HG03460 (cell line): ENCODE measurements around the gene XAB2.

Experiments used
- ATAC-seq: cut with Tn5 transposase; IDR thresholded peaks from one replicate; pipeline ENCODE4 v1.9.1; 2021; ENCODE audit not compliant: unreplicated experiment

Gene XAB2

GRCh38 chr19:7633698-7634097 lies 4.4 kb upstream of the XAB2 start, which contains the start of gene PCP2:
Gene PCP2, minus strand, starts transcription at chr19:7633719. Its CDS starts 262 bp downstream, at chr19:7633457.
- ATAC-seq, result no peak

DNA sequence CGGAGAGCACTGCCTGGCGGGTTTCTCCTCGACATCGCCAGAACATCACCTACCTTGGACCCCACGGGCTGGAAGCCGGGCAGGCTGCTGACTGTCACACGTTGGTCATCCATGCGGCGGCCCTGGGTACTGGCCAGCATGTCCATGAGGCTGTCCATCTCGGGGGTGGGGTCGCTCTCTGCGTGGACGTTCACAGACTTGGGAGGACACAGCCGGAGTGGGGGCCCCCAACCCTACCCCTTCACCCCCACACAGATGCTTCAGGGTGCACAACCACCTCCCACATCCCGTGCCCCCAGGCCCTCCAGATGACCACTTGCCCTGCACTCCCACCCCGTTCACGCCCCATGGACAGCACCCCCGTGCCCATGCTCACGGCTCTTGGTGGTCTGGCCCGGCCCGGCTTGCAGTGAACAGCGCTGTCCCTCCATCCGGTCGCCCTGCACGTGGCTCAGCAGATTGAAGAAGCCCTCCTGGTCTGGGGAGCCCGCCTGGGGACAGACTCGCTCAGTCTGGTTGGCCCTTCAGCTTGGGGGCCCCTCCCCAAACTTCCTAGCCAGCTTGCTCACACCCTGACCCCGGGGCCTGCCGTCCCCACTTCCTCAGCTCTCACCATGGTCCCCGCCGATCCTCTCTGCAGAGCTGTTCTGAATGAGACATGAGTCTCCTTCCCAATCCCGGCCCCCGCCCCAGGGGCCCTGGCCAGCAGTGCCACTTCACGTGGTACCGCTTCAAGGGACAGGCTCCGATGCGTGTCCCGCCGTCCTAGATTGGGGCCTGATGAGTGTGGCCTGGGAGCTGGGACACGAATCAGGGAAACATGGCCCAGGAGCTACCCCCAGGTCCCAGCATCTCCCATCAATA lies 3.2 kb upstream of the XAB2 start:
- no peak for ATAC-seq

DNA sequence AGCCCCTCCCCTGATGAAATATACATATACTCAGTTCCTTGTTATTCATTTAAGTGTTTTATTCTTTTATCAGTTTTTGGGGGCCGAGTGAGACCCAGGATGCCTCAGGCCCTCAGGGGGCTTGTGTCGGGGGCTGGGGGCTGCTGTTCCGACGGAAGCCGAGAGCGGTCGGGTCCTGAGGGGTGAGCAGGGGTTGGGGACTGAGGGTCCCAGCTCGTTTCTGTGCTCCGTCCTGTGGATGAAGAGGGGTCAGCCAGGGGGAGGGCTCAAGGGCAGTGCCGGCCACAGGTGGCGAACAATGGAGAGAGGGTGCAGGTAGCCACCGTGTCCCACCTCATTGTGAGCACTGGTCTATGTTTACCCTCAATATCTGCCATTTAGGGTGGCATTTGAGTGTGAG lies 2.2 kb upstream of the XAB2 start:
- no peak for ATAC-seq

DNA sequence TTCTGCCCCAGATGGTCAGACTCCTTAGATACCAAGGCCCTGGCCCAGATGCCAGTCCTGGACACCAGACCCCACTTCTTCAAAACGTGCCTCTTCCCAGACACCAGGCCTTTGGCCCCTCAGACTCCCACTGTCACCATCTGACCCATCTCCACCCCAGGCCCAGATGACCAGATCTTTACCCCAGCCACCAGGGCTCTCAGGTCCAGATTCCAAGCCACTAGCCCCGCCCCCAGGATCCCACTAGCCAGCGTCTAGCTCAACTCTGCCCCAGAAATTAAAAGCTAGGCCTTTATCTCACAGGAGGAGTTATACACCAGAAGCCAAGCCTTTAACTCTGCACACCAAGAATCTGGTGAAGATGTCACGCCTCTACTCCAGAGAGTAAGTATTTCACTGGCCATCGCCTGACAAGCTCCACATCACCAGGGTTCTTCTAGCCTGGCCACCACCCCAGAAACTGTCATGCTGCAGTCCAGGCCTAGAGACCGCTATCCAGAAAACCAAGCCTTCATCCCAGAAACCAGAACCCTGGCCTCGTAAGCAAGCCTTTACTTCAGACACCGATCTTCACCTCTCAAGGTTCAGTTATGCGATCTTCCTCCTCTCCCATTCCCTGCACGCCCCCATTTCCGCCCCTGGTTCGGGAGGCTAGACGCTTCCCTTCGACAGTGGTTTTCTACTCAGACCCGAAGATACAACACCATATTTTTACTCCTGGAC lies 595 bp downstream of the XAB2 start:
- ATAC-seq, result no peak

GRCh38 chr19:7627166-7627565 lies 2.2 kb downstream of the XAB2 start:
- ATAC-seq, result no peak

- ATAC-seq, result no peak
These were observed 3.5 kb downstream of the XAB2 start for GRCh38 chr19:7625763-7626372.

DNA sequence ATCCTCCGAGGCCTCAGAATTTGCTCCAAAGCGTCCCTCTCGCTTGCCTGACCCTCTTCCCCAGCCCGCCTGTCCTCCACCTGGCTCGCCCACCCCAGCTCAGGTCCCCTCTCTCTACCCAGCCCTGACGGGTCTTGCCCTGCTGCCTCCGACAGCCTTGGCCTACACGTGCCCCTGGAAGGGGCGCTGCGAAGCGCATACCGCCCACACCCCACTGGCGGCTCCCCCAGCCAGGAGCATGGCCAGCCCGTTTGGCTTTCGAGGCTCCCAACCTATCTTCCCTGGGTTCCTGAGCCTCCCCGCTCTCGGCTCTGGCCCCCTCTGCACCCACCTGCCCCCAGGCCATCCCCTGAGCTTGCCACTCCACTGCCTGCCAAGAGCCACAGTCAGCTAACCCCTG lies 4.5 kb downstream of the XAB2 start:
- ATAC-seq, result no peak

- ATAC-seq, result no peak
These were observed 5.4 kb downstream of the XAB2 start for GRCh38 chr19:7623725-7624603.

- no peak for ATAC-seq
These were observed 6.2 kb downstream of the XAB2 start for GRCh38 chr19:7622933-7623685.

DNA sequence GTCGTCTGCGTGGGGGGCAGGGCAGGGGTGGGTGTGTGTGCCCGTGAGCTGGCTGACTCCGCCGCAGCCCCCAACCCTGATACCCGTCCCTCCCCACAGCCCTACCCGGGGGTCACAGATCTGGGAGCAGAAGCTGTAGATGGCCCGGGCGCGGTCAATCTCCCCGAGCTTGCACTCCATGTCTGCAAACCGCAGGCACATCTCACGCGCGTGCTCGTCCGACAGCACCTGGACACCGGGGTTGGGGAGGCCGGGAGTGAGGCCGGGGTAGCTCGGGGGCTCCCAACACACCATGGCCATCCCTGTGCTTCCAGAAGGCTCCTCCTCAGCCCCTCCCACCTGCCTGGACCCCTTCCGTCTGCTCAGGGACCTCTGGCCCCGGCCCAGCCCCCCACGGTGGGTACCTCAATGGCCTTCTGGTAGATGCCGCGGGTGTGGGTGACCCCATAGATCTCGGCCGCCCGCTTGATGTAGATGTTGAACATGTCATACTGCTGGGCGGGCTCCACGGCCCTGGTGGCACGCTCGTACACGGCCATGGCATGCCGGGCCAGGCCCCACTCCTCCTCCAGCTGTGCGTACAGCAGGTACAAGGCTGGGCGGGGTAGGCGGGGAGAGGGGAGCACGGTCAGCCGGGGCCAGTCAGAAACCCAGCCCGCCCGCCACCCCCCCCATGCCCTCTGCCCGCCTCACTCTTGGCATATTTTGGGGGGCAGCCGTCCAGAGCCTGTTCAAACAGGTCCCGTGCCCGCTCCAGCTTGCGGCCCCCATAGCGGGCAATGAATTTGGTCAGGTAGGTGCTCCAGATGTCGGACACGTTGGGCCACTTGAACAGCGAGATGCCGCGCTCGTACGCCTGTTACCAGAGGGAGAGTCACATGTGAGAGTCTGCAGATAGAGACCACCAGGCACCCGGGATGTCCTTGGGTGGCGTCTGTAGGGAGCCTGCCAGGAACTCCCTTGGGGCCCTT lies 8.6 kb downstream of the XAB2 start:
- ATAC-seq, result no peak

DNA sequence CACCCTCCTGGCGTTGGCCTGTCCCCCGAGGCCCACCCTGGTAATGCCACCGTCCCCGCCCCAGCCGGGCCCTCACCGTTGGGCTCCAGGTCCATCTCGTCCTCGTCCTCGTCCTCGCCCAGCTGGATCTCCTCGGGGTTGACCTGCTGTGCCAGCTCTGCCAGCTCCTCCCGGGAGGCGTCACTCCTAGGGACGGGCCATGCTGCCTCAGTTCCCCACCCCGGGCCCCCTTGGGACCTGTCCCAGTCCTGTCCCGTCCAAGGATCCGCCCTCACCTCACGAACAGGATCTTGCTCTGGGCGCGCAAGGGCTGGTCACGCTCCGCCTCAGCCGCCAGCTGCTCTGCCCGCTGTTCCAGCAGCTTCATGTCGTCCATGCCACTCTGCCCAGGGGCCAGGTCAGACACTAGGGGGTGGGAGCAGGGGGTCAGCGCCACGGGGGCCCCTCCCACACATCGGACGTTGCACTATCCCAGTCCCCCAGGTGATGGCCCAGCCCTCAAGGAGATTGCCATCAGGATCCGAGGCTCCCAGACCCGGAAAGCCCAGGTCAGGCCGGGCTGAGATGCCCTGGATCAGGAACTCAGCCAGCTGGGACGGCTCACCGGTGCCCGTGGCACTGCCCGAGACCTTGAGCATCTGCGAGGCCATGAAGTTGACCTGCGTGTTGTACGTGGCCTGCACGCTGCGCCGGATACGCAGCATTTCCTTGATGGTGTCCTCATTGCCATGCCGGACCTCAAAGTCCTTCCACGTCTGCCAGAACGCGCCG lies 9.5 kb downstream of the XAB2 start:
- no peak for ATAC-seq

GRCh38 chr19:7618771-7619510 lies 10.4 kb downstream of the XAB2 start:
- no peak for ATAC-seq

DNA sequence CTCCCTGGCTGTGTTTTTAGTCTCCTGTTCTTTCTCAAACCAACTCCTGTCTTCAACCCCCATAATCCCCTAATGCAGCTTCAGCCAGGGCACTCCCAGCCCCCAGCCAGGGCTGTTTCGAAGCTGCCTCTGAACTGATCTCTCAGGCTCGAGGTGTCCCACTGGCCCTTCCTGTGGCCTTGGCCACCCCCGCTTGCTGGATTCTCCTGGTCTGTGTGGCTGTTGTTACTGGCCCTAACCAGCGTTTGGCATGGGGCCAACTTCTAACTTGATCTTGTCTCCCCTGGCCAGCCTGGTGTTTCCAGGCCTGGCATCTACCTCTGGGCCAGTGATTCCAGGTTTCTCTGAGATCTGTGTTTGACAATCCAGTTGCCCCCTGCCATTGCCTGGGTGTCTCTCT lies 11.0 kb downstream of the XAB2 start:
- no peak for ATAC-seq

- ATAC-seq, result no peak
These were observed 11.6 kb downstream of the XAB2 start for GRCh38 chr19:7617735-7618134.

DNA sequence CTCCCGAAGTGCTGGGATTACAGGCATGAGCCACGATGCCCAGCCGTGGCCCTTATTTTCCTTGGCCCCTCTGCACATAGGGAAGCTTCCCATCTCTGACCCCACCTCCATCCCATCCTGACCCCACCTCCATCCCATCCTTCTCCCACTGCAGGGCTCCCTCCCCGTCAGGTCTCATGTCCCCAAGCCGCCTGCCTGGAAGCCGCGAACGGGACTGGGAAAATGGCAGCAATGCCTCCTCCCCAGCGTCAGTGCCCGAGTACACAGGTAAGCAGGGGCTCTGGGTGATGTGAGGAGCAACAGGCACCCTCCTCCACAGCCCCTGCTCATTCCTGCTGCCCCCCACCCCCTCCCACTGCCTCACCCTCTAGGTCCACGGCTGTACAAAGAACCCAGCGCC lies 12.2 kb downstream of the XAB2 start:
- ATAC-seq, result no peak

- ATAC-seq, result no peak
These were observed 14.2 kb downstream of the XAB2 start for GRCh38 chr19:7614859-7615741.
